Endodermal cell (in vitro differentiated cells): ENCODE results near the gene RSPH3. TPM values are rescaled to one million over a fixed set of nuclear protein-coding genes. Genes with fewer than 3 reads are reported as not detected.
A peak's percentile ranks its signal among the peaks of the same experiment; 100 is the strongest.

ENCODE experiments used
- DNase-seq: peaks from one replicate; pipeline ENCODE4 v3.0.0-alpha.2; 2017
- H3K27ac ChIP-seq: 2 replicates; pipeline ENCODE4 v1.5.1; 2013; ENCODE audit warnings: mild to moderate bottlenecking, low read depth, low read length, moderate library complexity
- H3K27me3 ChIP-seq: 2 replicates; pipeline ENCODE4 v1.6.1; 2013; ENCODE audit warnings: mild to moderate bottlenecking, low read length, moderate library complexity; ENCODE audit not compliant: insufficient read depth, control insufficient read depth, poor library complexity, severe bottlenecking
- H3K36me3 ChIP-seq: 2 replicates; pipeline ENCODE4 v1.7.0; 2013; ENCODE audit warnings: mild to moderate bottlenecking, low read length, moderate library complexity; ENCODE audit not compliant: control insufficient read depth, insufficient read depth
- H3K4me1 ChIP-seq: one replicate; pipeline ENCODE4 v1.7.0; 2013; ENCODE audit warnings: low read length; ENCODE audit not compliant: control insufficient read depth, insufficient read depth
- H3K4me3 ChIP-seq: 2 replicates; pipeline ENCODE4 v1.5.1; 2013; ENCODE audit warnings: mild to moderate bottlenecking, low read length, moderate library complexity
- H3K9ac ChIP-seq: 2 replicates; pipeline ENCODE4 v1.6.1; 2013; ENCODE audit warnings: mild to moderate bottlenecking, low read length, moderate library complexity; ENCODE audit not compliant: poor library complexity, severe bottlenecking; ENCODE audit errors: extremely low read depth
- H3K9me3 ChIP-seq: 2 replicates; pipeline ENCODE4 v1.6.1; 2013; ENCODE audit warnings: mild to moderate bottlenecking, low read length, moderate library complexity; ENCODE audit not compliant: control insufficient read depth
- H3K27ac Mint-ChIP-seq: 2 replicates; pipeline ENCODE4 v1.8.0; 2020; ENCODE audit warnings: mixed read lengths
- H3K27me3 Mint-ChIP-seq: 2 replicates; pipeline ENCODE4 v1.8.0; 2021; ENCODE audit warnings: mild to moderate bottlenecking, mixed read lengths; ENCODE audit not compliant: insufficient read depth
- H3K36me3 Mint-ChIP-seq: 2 replicates; pipeline ENCODE4 v1.8.0; 2020; ENCODE audit warnings: low read depth, mixed read lengths
- H3K4me1 Mint-ChIP-seq: 2 replicates; pipeline ENCODE4 v1.8.0; 2020; ENCODE audit warnings: mixed read lengths
- H3K4me3 Mint-ChIP-seq: 2 replicates; pipeline ENCODE4 v1.8.0; 2020; ENCODE audit warnings: mild to moderate bottlenecking, moderate library complexity, mixed read lengths
- H3K9me3 Mint-ChIP-seq: 2 replicates; pipeline ENCODE4 v1.8.0; 2020; ENCODE audit warnings: mild to moderate bottlenecking, mixed read lengths
- CTCF ChIP-seq: fragments of 200-600 bp; sonication (generic); conservative IDR thresholded peaks from 2 replicates; pipeline ENCODE4 v1.5.0; 2021; ENCODE audit warnings: antibody characterized with exemption, mild to moderate bottlenecking
- WGBS, 2 experiments: methylation state at CpG; one replicate each; pipeline versions ENCODE4 v1.1.5 to v1.1.7; 2013; ENCODE audit warnings: missing lambda C conversion rate in 2 of 2, mixed read lengths in 1 of 2; ENCODE audit not compliant: insufficient coverage in 1 of 2, insufficient read length in 1 of 2; 5-methylcytosine and 5-hydroxymethylcytosine counted together
- total RNA-seq, 2 donors: library from RNA; stranded (reverse); fragmentation: NEBNext Ultra II Directional in 1 of 2; extraction: Animal tissue kit (Norgen Biotek cat#: 25700) in 1 of 2; gene quantifications; 2 replicates in 1 of 2; 3 replicates in 1 of 2; pipeline ENCODE4 v1.2.1, GENCODE V29; 2021

The RSPH3 gene
- total RNA-seq, 2 donors from 2014 or later, result 7.4 to 10.3 TPM

GRCh38 chr6:158960026-158960425, 40.0 kb downstream of the RSPH3 start:
- no peaks in the 10 kb centered on the region for H3K36me3 ChIP-seq
- H3K9me3 Mint-ChIP-seq, result no peaks in the 10 kb centered on the region
- no peak overlapping the region for H3K9ac ChIP-seq
- H3K27ac ChIP-seq, result no peak overlapping the region
- H3K27me3 ChIP-seq, result no peaks in the 10 kb centered on the region
- no peaks in the 10 kb centered on the region for H3K27me3 Mint-ChIP-seq
- no peak for TF ChIP-seq CTCF
- no peaks in the 10 kb centered on the region for H3K4me1 ChIP-seq
- H3K4me3 Mint-ChIP-seq, result no peak overlapping the region
- H3K4me1 Mint-ChIP-seq, result no peaks in the 10 kb centered on the region
- 93 to 96% methylated on average over 2 of the region's 2 CpGs for WGBS, 2 experiments
- DNase-seq, result no peak
- no peaks in the 10 kb centered on the region for H3K9me3 ChIP-seq
- no peak overlapping the region for H3K27ac Mint-ChIP-seq
- H3K4me3 ChIP-seq, result no peak overlapping the region
- H3K36me3 Mint-ChIP-seq, result no peaks in the 10 kb centered on the region

GRCh38 chr6:158959552-158959951, 40.5 kb downstream of the RSPH3 start:
- Mint-ChIP-seq H3K4me3 (no peak overlapping the region), H3K4me1 (no peaks in the 10 kb centered on the region), H3K27ac (no peak overlapping the region), H3K36me3 (no peaks in the 10 kb centered on the region), H3K9me3 (no peaks in the 10 kb centered on the region), H3K27me3 (no peaks in the 10 kb centered on the region)
- 92% methylated on average over 4 of the region's 4 CpGs for WGBS, 2 experiments
- H3K4me3 ChIP-seq, result no peak overlapping the region
- no peak overlapping the region for H3K9ac ChIP-seq
- DNase-seq, result peak; percentile 58
- H3K27me3 ChIP-seq, result no peaks in the 10 kb centered on the region
- no peaks in the 10 kb centered on the region for H3K36me3 ChIP-seq
- TF ChIP-seq CTCF, result peak; percentile 45
- no peak overlapping the region for H3K27ac ChIP-seq
- no peaks in the 10 kb centered on the region for H3K4me1 ChIP-seq
- no peaks in the 10 kb centered on the region for H3K9me3 ChIP-seq

- no peaks in the 10 kb centered on the region for H3K4me1 Mint-ChIP-seq
- H3K36me3 Mint-ChIP-seq, result no peaks in the 10 kb centered on the region
- no peak overlapping the region for H3K4me3 Mint-ChIP-seq
- Histone ChIP-seq H3K4me1 (no peaks in the 10 kb centered on the region), H3K27ac (no peak overlapping the region), H3K4me3 (no peak overlapping the region), H3K9me3 (no peaks in the 10 kb centered on the region), H3K36me3 (no peaks in the 10 kb centered on the region), H3K27me3 (no peaks in the 10 kb centered on the region), H3K9ac (no peak overlapping the region)
- H3K27me3 Mint-ChIP-seq, result no peaks in the 10 kb centered on the region
- 92 to 98% methylated on average over 6 to 7 of the region's 7 CpGs for WGBS, 2 experiments
- peak; percentile 51 for TF ChIP-seq CTCF
- no peaks in the 10 kb centered on the region for H3K9me3 Mint-ChIP-seq
- no peak overlapping the region for H3K27ac Mint-ChIP-seq
- no peak for DNase-seq
These were observed 41.3 kb downstream of the RSPH3 start for GRCh38 chr6:158958504-158959386.
